BJ (cell line): ENCODE data around the gene DCLK1. TPM values are rescaled to one million over a fixed set of nuclear protein-coding genes. Genes with fewer than 3 reads are reported as not detected.

ENCODE experiments used
- CTCF ChIA-PET: fragments of 350-600 bp; formaldehyde crosslinking; extraction: SDS; loops from one replicate; lab custom pipeline; 2021; ENCODE audit warnings: antibody characterized with exemption, inconsistent platforms; lab: Yijun Ruan, JAX
- POLR2A ChIA-PET: fragments of 300-600 bp; sonication (Branson Sonifier 250); formaldehyde crosslinking; extraction: SDS; loops from one replicate; lab custom pipeline; 2021; ENCODE audit warnings: antibody characterized with exemption; lab: Charles Lee
- DNase-seq: peaks from one replicate; pipeline ENCODE4 v3.0.0-alpha.2; 2011; ENCODE audit warnings: low read depth
- H3K27me3 ChIP-seq: 2 replicates; pipeline ENCODE4 v1.6.0; 2011; ENCODE audit warnings: low read length; ENCODE audit not compliant: control insufficient read depth, insufficient read depth
- H3K36me3 ChIP-seq: 2 replicates; pipeline ENCODE4 v1.5.1; 2011; ENCODE audit warnings: low read length; ENCODE audit not compliant: control insufficient read depth, insufficient read depth
- H3K4me3 ChIP-seq: 2 replicates; pipeline ENCODE4 v1.5.1; 2011; ENCODE audit warnings: low read depth, mild to moderate bottlenecking, control low read depth, low read length
- CTCF ChIP-seq: IDR thresholded peaks from 2 replicates; pipeline ENCODE4 v1.5.1; 2011; ENCODE audit warnings: low read depth, mild to moderate bottlenecking, control low read depth, inconsistent platforms, low read length, moderate library complexity; ENCODE audit not compliant: insufficient read depth
- polyA plus RNA-seq: library from polyadenylated mRNA; depleted of rRNA; stranded (reverse); fragments of >200 nt; gene quantifications from 2 replicates; pipeline ENCODE4 v1.2.3, GENCODE V29; 2011

The DCLK1 gene
- polyA plus RNA-seq, 1 experiment = 1.1 TPM

- CTCF ChIA-PET = interaction anchor here (1.1 kb wide), 1 partner anchor 23 kb away, joined by 3 read pairs; no protein-coding TSS in a partner anchor
- H3K27me3 ChIP-seq = no peaks in the 10 kb centered on the region
- TF ChIP-seq CTCF = no peak
- no peak overlapping the region for H3K4me3 ChIP-seq
- DNase-seq = no peak
- no peaks in the 10 kb centered on the region for H3K36me3 ChIP-seq
- POLR2A ChIA-PET = no interaction called here
Measured at GRCh38 chr13:35765941-35766340, 365.2 kb downstream of the DCLK1 start.

GRCh38 chr13:35765366-35765765 lies 365.8 kb downstream of the DCLK1 start:
- ChIA-PET CTCF (interaction anchor here (1.1 kb wide), 2 partner anchors 24 to 33 kb away, joined by 3 read pairs; no protein-coding TSS in a partner anchor), POLR2A (no interaction called here)
- TF ChIP-seq CTCF = no peak
- no peaks in the 10 kb centered on the region for H3K36me3 ChIP-seq
- no peaks in the 10 kb centered on the region for H3K27me3 ChIP-seq
- no peak overlapping the region for H3K4me3 ChIP-seq
- no peak for DNase-seq

- Histone ChIP-seq H3K27me3 (no peaks in the 10 kb centered on the region), H3K36me3 (no peaks in the 10 kb centered on the region), H3K4me3 (no peak overlapping the region)
- TF ChIP-seq CTCF = no peak
- no peak for DNase-seq
- CTCF ChIA-PET = interaction anchor here (0.5 to 1.1 kb wide), 3 partner anchors 25 to 270 kb away, joined by 3 read pairs; no protein-coding TSS in a partner anchor
- POLR2A ChIA-PET = interaction anchor here (0.7 kb wide), 1 partner anchor 292 kb away, joined by 4 read pairs; no protein-coding TSS in a partner anchor
Measured at GRCh38 chr13:35764326-35765015, 366.7 kb downstream of the DCLK1 start.

- ChIA-PET CTCF (no interaction called here), POLR2A (no interaction called here)
- TF ChIP-seq CTCF = no peak
- H3K36me3 ChIP-seq = no peaks in the 10 kb centered on the region
- no peak for DNase-seq
- no peak overlapping the region for H3K4me3 ChIP-seq
- no peaks in the 10 kb centered on the region for H3K27me3 ChIP-seq
Measured at GRCh38 chr13:35763782-35764123, 367.4 kb downstream of the DCLK1 start.

- POLR2A ChIA-PET = no interaction called here
- Histone ChIP-seq H3K27me3 (no peaks in the 10 kb centered on the region), H3K4me3 (no peak overlapping the region), H3K36me3 (no peaks in the 10 kb centered on the region)
- no peak for DNase-seq
- no peak for TF ChIP-seq CTCF
- CTCF ChIA-PET = no interaction called here
Measured at GRCh38 chr13:35763060-35763781, 368.0 kb downstream of the DCLK1 start.
